SK-N-SH treated with all-trans-retinoic acid at 6 μM for 48 hours (cell line): ENCODE data around the gene SLC35F3.

Experiments
- BACH2 ChIP-seq: fragments of 250-450 bp; sonication (Bioruptor Pico); IDR thresholded peaks from 2 replicates; pipeline ENCODE4 v1.9.0; 2021; ENCODE audit warnings: mild to moderate bottlenecking, borderline replicate concordance
- ISL1 ChIP-seq: fragments of 250-450 bp; sonication (Bioruptor Pico); IDR thresholded peaks from 2 replicates; pipeline ENCODE4 v2.1.2; 2022; ENCODE audit warnings: mild to moderate bottlenecking, moderate library complexity
- OSR1 ChIP-seq: fragments of 250-450 bp; sonication (Bioruptor Pico); IDR thresholded peaks from 2 replicates; pipeline ENCODE4 v1.8.0; 2022; ENCODE audit warnings: moderate library complexity, mild to moderate bottlenecking, inconsistent platforms
- SNAI2 ChIP-seq: fragments of 250-450 bp; sonication (Bioruptor Pico); IDR thresholded peaks from 2 replicates; pipeline ENCODE4 v1.5.0; 2020; ENCODE audit warnings: mild to moderate bottlenecking, moderate library complexity
- TOX ChIP-seq: fragments of 250-450 bp; sonication (Bioruptor Pico); IDR thresholded peaks from 2 replicates; pipeline ENCODE4 v1.8.0; 2021; ENCODE audit warnings: mild to moderate bottlenecking, moderate library complexity, borderline replicate concordance
- TSHZ2 ChIP-seq: fragments of 250-450 bp; sonication (Bioruptor Pico); IDR thresholded peaks from 2 replicates; pipeline ENCODE4 v1.5.0; 2020; ENCODE audit warnings: mild to moderate bottlenecking, moderate library complexity
- ZFP30 ChIP-seq: fragments of 450-650 bp; formaldehyde crosslinking; IDR thresholded peaks from 2 replicates; pipeline ENCODE4 v1.5.0; 2022; ENCODE audit warnings: mild to moderate bottlenecking, moderate library complexity

DNA sequence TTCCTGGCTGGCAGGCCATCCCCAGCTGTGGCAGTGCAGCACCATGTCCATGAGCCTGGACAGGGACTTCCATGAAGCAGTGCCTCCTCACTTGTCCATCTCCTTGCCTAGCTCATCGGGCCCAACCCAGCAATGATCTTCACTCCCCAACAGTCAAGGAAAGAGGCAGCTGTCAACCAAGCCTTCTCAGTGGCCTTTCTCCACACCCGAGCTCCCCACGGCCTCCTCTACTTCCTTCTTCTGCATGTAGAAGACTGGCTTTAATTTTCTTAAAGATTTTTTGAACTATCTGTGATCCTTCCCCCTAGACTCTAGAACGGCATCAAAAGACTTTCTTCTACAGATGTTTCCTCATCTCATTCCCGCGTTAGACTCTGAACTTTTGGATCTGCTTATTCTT lies 403.2 kb downstream of the SLC35F3 start:
- TF ChIP-seq ISL1 (CRISPR knock-in tag) (no peak), OSR1 (CRISPR knock-in tag) (no peak), TSHZ2 (CRISPR knock-in tag) (no peak), BACH2 (CRISPR knock-in tag) (no peak), ZFP30 (CRISPR knock-in tag) (no peak), SNAI2 (CRISPR knock-in tag) (no peak), TOX (no peak)
